GM21390 (cell line): ENCODE measurements around the gene TPSB2.

Experiments used
- ATAC-seq: cut with Tn5 transposase; IDR thresholded peaks from one replicate; pipeline ENCODE4 v1.9.1; 2021; ENCODE audit not compliant: unreplicated experiment

TPSB2 gene

DNA sequence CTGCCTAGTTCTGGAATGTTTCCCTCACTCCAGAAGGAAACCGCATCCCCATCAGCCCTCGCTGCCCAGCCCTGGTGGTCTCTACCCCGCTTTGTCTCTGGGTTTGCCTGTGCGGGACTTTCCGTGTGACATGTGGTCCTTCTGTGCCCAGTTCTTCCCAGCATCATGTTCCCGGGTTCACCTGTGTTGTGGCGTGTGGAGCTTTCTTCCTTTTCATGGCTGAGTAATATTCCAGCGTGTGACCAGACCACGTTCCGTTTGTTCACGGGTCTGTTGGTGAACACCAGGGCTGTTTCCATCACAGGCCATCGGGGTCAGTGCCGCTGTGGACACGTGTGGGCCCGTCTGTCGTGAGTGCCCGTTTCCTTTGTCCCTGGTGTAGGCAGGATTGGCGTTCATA is 45.0 kb downstream of the TPSB2 start:
- no peak for ATAC-seq

- ATAC-seq: no peak
Measured at GRCh38 chr16:1184156-1184868, 45.7 kb downstream of the TPSB2 start.

GRCh38 chr16:1182950-1183907 is 46.8 kb downstream of the TPSB2 start:
- no peak for ATAC-seq

DNA sequence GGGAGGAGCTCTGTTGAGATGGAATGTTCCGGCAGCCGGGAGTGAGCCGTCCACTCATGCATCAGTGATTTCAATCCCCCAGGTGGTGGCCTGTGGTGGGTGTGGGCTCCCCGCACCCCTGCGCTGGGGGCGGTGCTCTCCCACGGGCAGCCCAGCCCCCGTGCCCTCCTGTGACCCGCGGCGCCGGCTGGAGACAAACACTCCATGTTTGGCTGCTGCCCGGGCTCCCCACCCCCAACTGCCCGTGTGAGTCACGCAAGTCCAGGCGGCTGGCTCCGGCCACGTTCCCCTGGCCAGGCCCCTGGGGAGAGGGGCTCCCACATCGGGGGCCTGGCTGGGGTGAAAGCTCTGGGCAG is 47.7 kb downstream of the TPSB2 start:
- no peak for ATAC-seq

DNA sequence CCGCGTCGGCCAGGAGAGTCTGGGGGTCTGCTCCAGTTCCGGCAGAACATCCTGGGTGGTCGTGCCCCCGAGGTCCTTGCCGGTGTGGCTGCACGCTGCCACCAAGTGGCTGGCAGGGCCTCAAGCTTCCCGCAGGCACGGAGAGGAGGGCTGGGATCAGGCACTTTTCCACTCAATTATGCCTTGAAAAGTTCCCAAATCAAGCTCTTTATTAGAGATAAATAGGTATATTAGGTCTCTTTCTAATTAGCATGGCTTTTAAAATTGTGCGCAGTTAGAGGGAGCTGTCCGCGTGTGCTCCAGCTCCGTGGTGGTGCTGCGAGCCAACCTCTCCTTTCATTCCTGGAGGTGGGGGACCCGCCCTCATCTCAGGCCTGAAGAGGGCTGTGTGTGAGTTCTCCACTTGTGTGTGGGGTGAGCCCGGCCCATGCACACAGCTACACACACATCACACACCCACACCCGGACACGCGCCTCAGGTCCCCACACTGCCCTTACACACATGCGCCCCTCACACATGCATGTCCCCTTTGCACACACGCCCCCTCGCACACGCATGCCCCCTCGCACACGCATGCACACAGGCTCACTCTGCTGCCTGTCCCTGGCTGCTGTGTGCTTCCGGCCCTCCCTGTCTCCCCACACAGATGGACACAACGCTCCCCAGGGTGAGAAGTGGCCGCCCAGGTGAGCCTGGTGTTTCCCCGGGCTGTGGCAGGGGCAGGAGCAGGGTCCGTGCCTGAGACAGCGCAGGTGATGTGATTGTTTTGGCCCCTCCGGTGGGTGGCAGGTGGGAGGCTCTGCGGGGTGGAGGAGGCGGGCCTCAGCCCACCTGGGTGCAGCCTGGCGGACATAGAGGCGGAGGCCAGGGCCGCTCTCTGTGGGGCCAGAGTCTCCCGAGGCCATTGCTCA is 48.3 kb downstream of the TPSB2 start:
- ATAC-seq: no peak

DNA sequence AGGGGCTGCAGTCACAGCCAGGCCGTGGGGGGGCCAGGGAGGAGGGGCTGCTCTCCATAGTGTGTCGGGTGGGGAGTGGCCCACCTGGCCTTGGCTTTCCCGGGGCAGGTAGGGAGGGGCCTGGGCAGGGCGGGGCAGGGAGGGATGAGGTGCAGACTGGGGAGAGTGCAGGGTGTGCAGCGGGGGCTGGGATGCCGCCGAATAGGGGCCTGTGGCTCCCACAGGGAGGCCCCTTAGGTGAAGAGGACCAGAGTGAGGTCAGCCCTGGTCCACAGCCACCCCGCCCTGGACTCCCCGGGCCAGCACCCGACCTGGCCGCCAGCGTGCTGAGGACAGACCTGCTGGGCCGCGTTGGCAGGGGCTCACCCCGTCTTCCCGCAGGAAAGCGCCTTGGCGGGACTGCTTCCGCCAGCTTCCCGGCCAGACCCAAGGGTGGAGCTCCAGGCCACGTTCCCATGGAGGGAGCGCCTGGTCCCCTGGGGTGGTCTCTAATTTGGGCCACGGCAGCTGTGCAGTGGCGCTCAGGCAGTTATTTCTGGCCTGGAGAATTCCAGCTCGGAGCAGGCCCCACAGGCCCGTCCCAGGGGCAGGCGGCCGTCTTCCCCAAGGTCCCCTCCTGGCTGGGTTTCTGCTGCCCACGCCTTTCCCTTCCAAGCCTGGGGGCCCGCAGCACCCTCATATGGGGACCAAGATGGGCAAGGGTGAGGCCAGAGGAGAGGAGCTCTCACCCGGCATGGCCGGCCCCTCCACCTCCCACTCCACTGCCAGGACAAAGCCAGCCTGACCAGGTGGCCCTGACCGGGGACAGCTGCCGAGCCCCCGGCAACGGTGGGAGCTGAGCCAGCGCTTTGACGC is 49.2 kb downstream of the TPSB2 start:
- no peak for ATAC-seq
